Medulla oblongata (tissue), 1 donor: ENCODE results near the gene CEMIP.
"Not testable (repeated sequence)": the region's sequence is repeated elsewhere in the genome, so short reads cannot be mapped to it uniquely, and the experiment has no call there.

Source experiments
- DNase-seq: peaks from one replicate; pipeline ENCODE4 v3.0.0-alpha.2; 2015; ENCODE audit errors: extremely low spot score

CEMIP gene

GRCh38 chr15:80758130-80758745 lies 20.9 kb upstream of the CEMIP start:
- no peak for DNase-seq

GRCh38 chr15:80760960-80761359 lies 18.2 kb upstream of the CEMIP start:
- DNase-seq: no peak

GRCh38 chr15:80761754-80762153 lies 17.4 kb upstream of the CEMIP start:
- no peak for DNase-seq

- not testable (repeated sequence) for DNase-seq
Measured at GRCh38 chr15:80763235-80763634, 15.9 kb upstream of the CEMIP start.

- DNase-seq: no peak
Measured at GRCh38 chr15:80764535-80764934, 14.6 kb upstream of the CEMIP start.

- DNase-seq: no peak
Measured at GRCh38 chr15:80766275-80766674, 12.9 kb upstream of the CEMIP start.

GRCh38 chr15:80768158-80768557 lies 11.0 kb upstream of the CEMIP start:
- DNase-seq: no peak

- no peak for DNase-seq
Measured at GRCh38 chr15:80769153-80769828, 9.9 kb upstream of the CEMIP start.

- DNase-seq: no peak
Measured at GRCh38 chr15:80769829-80770705, 9.1 kb upstream of the CEMIP start.

GRCh38 chr15:80773122-80773551 lies 6.0 kb upstream of the CEMIP start:
- DNase-seq: no peak

GRCh38 chr15:80773792-80774352 lies 5.3 kb upstream of the CEMIP start:
- no peak for DNase-seq

- DNase-seq: no peak
Measured at GRCh38 chr15:80774486-80774885, 4.7 kb upstream of the CEMIP start.

- DNase-seq: no peak
Measured at GRCh38 chr15:80775338-80775737, 3.8 kb upstream of the CEMIP start.

- peak; percentile 90 for DNase-seq
Measured at GRCh38 chr15:80776420-80777045, 2.6 kb upstream of the CEMIP start.

- no peak for DNase-seq
Measured at GRCh38 chr15:80777137-80777536, 2.0 kb upstream of the CEMIP start.

GRCh38 chr15:80777826-80778620 lies 1.1 kb upstream of the CEMIP start:
- no peak for DNase-seq

GRCh38 chr15:80778621-80778963 lies 578 bp upstream of the CEMIP start:
- DNase-seq: no peak

- DNase-seq: no peak
Measured at GRCh38 chr15:80779658-80780415, 667 bp downstream of the CEMIP start.

- no peak for DNase-seq
Measured at GRCh38 chr15:80780416-80781221, 1.4 kb downstream of the CEMIP start.

- DNase-seq: no peak
Measured at GRCh38 chr15:80783260-80783659, 4.1 kb downstream of the CEMIP start.
